ENCODE results near the gene C11orf24. TPM values are rescaled to one million over a fixed set of nuclear protein-coding genes. Genes with fewer than 3 reads are reported as not detected.

C11orf24 gene
- total and polyA plus RNA-seq, 10 of the 15 experiments (the other 5 are each of a cell fraction or from before 2014, with no cell fraction given): 4.3 to 104 (median 41.4) TPM

- POLR2A ChIA-PET: no interaction called here
- WGBS (ENCODE audit: insufficient coverage, insufficient replicate concordance, low lambda C conversion rate, missing lambda C conversion rate): 51% methylated on average over 2 of the region's 2 CpGs
These were observed 37.9 kb upstream of the C11orf24 start for GRCh38 chr11:68309621-68310185.

More at GRCh38 chr11:68309621-68310185, 37.9 kb upstream of the C11orf24 start:
- intact Hi-C loops (cut with micrococcal nuclease; ENCODE audit: unreplicated experiment) (loop anchor here (5.0 kb wide), 1 partner anchor 73 kb away; no protein-coding TSS in a partner anchor), in situ Hi-C loops (cut with MboI) (no loop called here)
- no peaks in the 10 kb centered on the region for H3K27me3 ChIP-seq (replicated peaks in 1 of 2; ENCODE audit: control insufficient read depth in 2 of 2, insufficient read depth in 2 of 2, low read length in 1 of 2)
- DNase-seq (ENCODE audit: low read depth, low spot score): no peak
- H3K36me3 ChIP-seq (ENCODE audit: control insufficient read depth in 2 of 2, insufficient read depth in 2 of 2, low read length in 1 of 2): no peaks in the 10 kb centered on the region
- TF ChIP-seq YBX1 (IDR thresholded peaks at IDR 0.05): no peak
- no peak for TF ChIP-seq SMC3 (IDR thresholded peaks at IDR 0.05; ENCODE audit: borderline replicate concordance, low read length)
- TF ChIP-seq NFXL1 (IDR thresholded peaks at IDR 0.05; ENCODE audit: borderline replicate concordance): no peak
- no peak for TF ChIP-seq HDAC2 (IDR thresholded peaks at IDR 0.05)
- no peak for TF ChIP-seq E2F4 (IDR thresholded peaks at IDR 0.05; ENCODE audit: low read depth, low read length)
- no peak for TF ChIP-seq TCF3 (IDR thresholded peaks at IDR 0.05; ENCODE audit: borderline replicate concordance, insufficient read depth, low read depth, low read length)
- TF ChIP-seq ZNF687 (IDR thresholded peaks at IDR 0.05): no peak
- no peak for TF ChIP-seq PKNOX1 (IDR thresholded peaks at IDR 0.05)
- no peak for TF ChIP-seq ATF2 (IDR thresholded peaks at IDR 0.05; ENCODE audit: low read length)
- TF ChIP-seq CBX3 (IDR thresholded peaks at IDR 0.05; ENCODE audit: borderline replicate concordance, low read depth): no peak
- no peak overlapping the region for H3K9ac ChIP-seq (ENCODE audit: control insufficient read depth, insufficient read depth, low read length)
- no peak overlapping the region for H3K27ac ChIP-seq (ENCODE audit: control insufficient read depth, insufficient read depth)
- H4K20me1 ChIP-seq (ENCODE audit: control insufficient read depth, insufficient read depth): no peaks in the 10 kb centered on the region
- H3K9me3 ChIP-seq (replicated peaks; ENCODE audit: control insufficient read depth, insufficient read depth, low read length): no peaks in the 10 kb centered on the region
- BruUV-seq (replicated peaks): no TSS peak
- ChIA-PET CTCF (interaction anchor here (1.3 kb wide), 2 partner anchors 52 to 57 kb away, joined by 3 to 6 read pairs; no protein-coding TSS in a partner anchor), SMC1A (ENCODE audit: uncharacterized antibody, unreplicated experiment) (interaction anchor here (1.4 to 1.5 kb wide), 2 partner anchors 13 to 52 kb away, joined by 4 to 5 read pairs; no protein-coding TSS in a partner anchor), RAD21 (ENCODE audit: unreplicated experiment) (interaction anchor here (0.6 kb wide), 1 partner anchor 192 kb away, joined by 3 read pairs; no protein-coding TSS in a partner anchor)
- FAIRE-seq: no peak
- no peak overlapping the region for H3K4me2 ChIP-seq (ENCODE audit: control insufficient read depth, insufficient read depth)
- no peak for ATAC-seq
- no peak overlapping the region for H2AFZ ChIP-seq (ENCODE audit: control insufficient read depth, low read depth, low read length)
- peaks cover 17% of the 10 kb centered on the region for H3K79me2 ChIP-seq (ENCODE audit: control insufficient read depth, insufficient read depth, low read length)
- no peak overlapping the region for H3K4me3 ChIP-seq
- no peaks in the 10 kb centered on the region; the same call in 1 of the 2 replicates for H3K4me1 ChIP-seq (ENCODE audit: control insufficient read depth, insufficient read depth, low read length)
